Trophoblast cell (in vitro differentiated cells and primary cell): ENCODE data around the gene RGS3.
A peak's percentile ranks its signal among the peaks of the same experiment; 100 is the strongest.

Experiments
- DNase-seq, 2 donors: peaks; one replicate each; pipeline ENCODE4 v3.0.0-alpha.2; 2016
- H2AFZ ChIP-seq: 2 replicates; pipeline ENCODE4 v1.6.1; 2013; ENCODE audit warnings: low read length, moderate library complexity, mild to moderate bottlenecking; ENCODE audit not compliant: insufficient read depth, poor library complexity
- H2AK5ac ChIP-seq: 2 replicates; pipeline ENCODE4 v1.6.1; 2013; ENCODE audit warnings: mild to moderate bottlenecking, low read length
- H2BK120ac ChIP-seq: 2 replicates; pipeline ENCODE4 v1.6.1; 2013; ENCODE audit warnings: low read length, mild to moderate bottlenecking, moderate library complexity; ENCODE audit not compliant: insufficient read depth, poor library complexity
- H2BK12ac ChIP-seq: 2 replicates; pipeline ENCODE4 v1.6.1; 2013; ENCODE audit warnings: mild to moderate bottlenecking, low read length, moderate library complexity
- H2BK5ac ChIP-seq: 2 replicates; pipeline ENCODE4 v1.6.1; 2013; ENCODE audit warnings: low read length, low read depth, moderate library complexity, mild to moderate bottlenecking; ENCODE audit not compliant: poor library complexity
- H3K14ac ChIP-seq: 2 replicates; pipeline ENCODE4 v1.6.1; 2013; ENCODE audit warnings: mild to moderate bottlenecking, low read length
- H3K18ac ChIP-seq: 2 replicates; pipeline ENCODE4 v1.6.1; 2013; ENCODE audit warnings: mild to moderate bottlenecking, low read length
- H3K23ac ChIP-seq: 2 replicates; pipeline ENCODE4 v1.6.1; 2013; ENCODE audit warnings: low read length
- H3K27ac ChIP-seq: 2 replicates; pipeline ENCODE4 v1.5.1; 2013; ENCODE audit warnings: low read depth, mild to moderate bottlenecking, inconsistent platforms, low read length, moderate library complexity
- H3K27me3 ChIP-seq: 2 replicates; pipeline ENCODE4 v1.6.1; 2013; ENCODE audit warnings: inconsistent platforms, mild to moderate bottlenecking, low read length, moderate library complexity; ENCODE audit not compliant: insufficient read depth
- H3K36me3 ChIP-seq, 2 experiments: 1 replicate in 1 of 2; 2 replicates in 1 of 2; pipeline ENCODE4 v1.6.1; 2013; ENCODE audit warnings: low read length in 2 of 2, mild to moderate bottlenecking in 2 of 2, moderate library complexity in 1 of 2; ENCODE audit not compliant: insufficient read depth in 2 of 2, control insufficient read depth in 1 of 2
- H3K4ac ChIP-seq: 2 replicates; pipeline ENCODE4 v1.6.1; 2013; ENCODE audit warnings: low read depth, mild to moderate bottlenecking, low read length, moderate library complexity
- H3K4me1 ChIP-seq, 2 experiments: 1 replicate in 1 of 2; 2 replicates in 1 of 2; pipeline ENCODE4 v1.6.1; 2013; ENCODE audit warnings: low read length in 2 of 2, mild to moderate bottlenecking in 2 of 2, moderate library complexity in 1 of 2; ENCODE audit not compliant: insufficient read depth in 2 of 2, control insufficient read depth in 1 of 2
- H3K4me2 ChIP-seq: 2 replicates; pipeline ENCODE4 v1.6.1; 2013; ENCODE audit warnings: inconsistent platforms, mild to moderate bottlenecking, low read length, moderate library complexity
- H3K4me3 ChIP-seq: 2 replicates; pipeline ENCODE4 v1.5.1; 2013; ENCODE audit warnings: mild to moderate bottlenecking, low read depth, low read length, inconsistent platforms
- H3K79me1 ChIP-seq: one replicate; pipeline ENCODE4 v1.6.1; 2013; ENCODE audit warnings: low read length
- H3K79me2 ChIP-seq: 2 replicates; pipeline ENCODE4 v1.6.1; 2013; ENCODE audit warnings: low read length, mild to moderate bottlenecking; ENCODE audit not compliant: control insufficient read depth, insufficient read depth, poor library complexity
- H3K9ac ChIP-seq: 2 replicates; pipeline ENCODE4 v1.6.1; 2013; ENCODE audit warnings: mild to moderate bottlenecking, low read length
- H3K9me3 ChIP-seq: 2 replicates; pipeline ENCODE4 v1.6.1; 2013; ENCODE audit warnings: low read depth, mild to moderate bottlenecking, control low read depth, inconsistent platforms, low read length; ENCODE audit not compliant: insufficient read depth
- H4K12ac ChIP-seq: 2 replicates; pipeline ENCODE4 v1.6.1; 2013; ENCODE audit warnings: low read depth, mild to moderate bottlenecking, low read length, moderate library complexity
- H4K8ac ChIP-seq: 2 replicates; pipeline ENCODE4 v1.6.1; 2013; ENCODE audit warnings: low read depth, mild to moderate bottlenecking, low read length, moderate library complexity
- H4K91ac ChIP-seq: one replicate; pipeline ENCODE4 v1.6.1; 2013; ENCODE audit warnings: low read depth, mild to moderate bottlenecking, low read length, moderate library complexity
- WGBS: extraction: QIAGEN DNeasy Blood & Tissue Kit; methylation state at CpG from one replicate; pipeline ENCODE4 v1.1.7; 2013; ENCODE audit warnings: missing lambda C conversion rate; ENCODE audit not compliant: insufficient read length, insufficient coverage; ENCODE audit errors: extremely low coverage; 5-methylcytosine and 5-hydroxymethylcytosine counted together

The RGS3 gene

GRCh38 chr9:113538131-113538530, 74.6 kb downstream of the RGS3 start:
- Histone ChIP-seq H3K4me3 (no peak overlapping the region), H4K12ac (no peak overlapping the region), H3K27ac (no peak overlapping the region), H3K4me1 (peaks cover 23 to 26% of the 10 kb centered on the region in 2 experiments), H2AFZ (no peak overlapping the region), H3K36me3 (peaks cover 2 to 13% of the 10 kb centered on the region in 2 experiments), H3K9me3 (peaks cover 2% of the 10 kb centered on the region), H3K79me2 (peaks cover 4% of the 10 kb centered on the region), H4K8ac (no peak overlapping the region), H3K9ac (no peak overlapping the region), H2AK5ac (no peak overlapping the region), H3K4me2 (no peak overlapping the region), H2BK12ac (peak overlapping the region; percentile 2), H3K79me1 (peaks cover 26% of the 10 kb centered on the region), H3K27me3 (no peaks in the 10 kb centered on the region), H3K4ac (no peak overlapping the region), H3K14ac (no peak overlapping the region), H2BK5ac (no peak overlapping the region), H2BK120ac (no peak overlapping the region), H3K23ac (no peak overlapping the region), H3K18ac (no peak overlapping the region), H4K91ac (no peak overlapping the region)
- WGBS = no CpG with 5 or more reads among the region's 5 CpGs
- DNase-seq = no peak

GRCh38 chr9:113538701-113539430, 75.3 kb downstream of the RGS3 start:
- H3K4ac ChIP-seq = no peak overlapping the region
- peak overlapping the region; percentile 10 for H3K14ac ChIP-seq
- no peak overlapping the region for H3K23ac ChIP-seq
- peaks cover 2 to 13% of the 10 kb centered on the region in 2 experiments for H3K36me3 ChIP-seq
- H3K27ac ChIP-seq = no peak overlapping the region
- no peak overlapping the region for H2AFZ ChIP-seq
- peak in 1 of 2 donors; percentile 13 for DNase-seq
- no peaks in the 10 kb centered on the region for H3K27me3 ChIP-seq
- peaks cover 25% of the 10 kb centered on the region for H3K79me1 ChIP-seq
- no peak overlapping the region for H3K9ac ChIP-seq
- peak overlapping the region; percentile 8 for H2BK5ac ChIP-seq
- peak overlapping the region; percentile 15 for H4K91ac ChIP-seq
- no peak overlapping the region for H4K12ac ChIP-seq
- no peak overlapping the region for H3K4me3 ChIP-seq
- H2BK12ac ChIP-seq = peak overlapping the region; percentile 42
- H2AK5ac ChIP-seq = peak overlapping the region; percentile 45
- H3K18ac ChIP-seq = no peak overlapping the region
- H2BK120ac ChIP-seq = no peak overlapping the region
- no CpG with 5 or more reads among the region's 14 CpGs for whole genome bisulfite sequencing
- H3K9me3 ChIP-seq = peaks cover 2% of the 10 kb centered on the region
- no peak overlapping the region for H3K4me2 ChIP-seq
- peaks cover 23 to 26% of the 10 kb centered on the region in 2 experiments for H3K4me1 ChIP-seq
- H3K79me2 ChIP-seq = peaks cover 4% of the 10 kb centered on the region
- peak overlapping the region; percentile 7 for H4K8ac ChIP-seq

- no peak overlapping the region for H4K12ac ChIP-seq
- H3K4me1 ChIP-seq = peaks cover 23 to 26% of the 10 kb centered on the region in 2 experiments
- peaks cover 2 to 13% of the 10 kb centered on the region in 2 experiments for H3K36me3 ChIP-seq
- no peak overlapping the region for H3K4ac ChIP-seq
- no peak overlapping the region for H2BK5ac ChIP-seq
- no peak overlapping the region for H3K4me3 ChIP-seq
- H3K18ac ChIP-seq = no peak overlapping the region
- no peak overlapping the region for H4K8ac ChIP-seq
- H3K27me3 ChIP-seq = no peaks in the 10 kb centered on the region
- H3K4me2 ChIP-seq = no peak overlapping the region
- peaks cover 2% of the 10 kb centered on the region for H3K9me3 ChIP-seq
- H2BK120ac ChIP-seq = no peak overlapping the region
- H3K14ac ChIP-seq = no peak overlapping the region
- H2AFZ ChIP-seq = no peak overlapping the region
- H3K27ac ChIP-seq = no peak overlapping the region
- H3K79me2 ChIP-seq = peaks cover 4% of the 10 kb centered on the region
- peak overlapping the region; percentile 0 for H2AK5ac ChIP-seq
- H2BK12ac ChIP-seq = peak overlapping the region; percentile 2
- no peak overlapping the region for H3K23ac ChIP-seq
- H4K91ac ChIP-seq = peak overlapping the region; percentile 74
- no peak overlapping the region for H3K9ac ChIP-seq
- WGBS = no CpG with 5 or more reads among the region's 6 CpGs
- peaks cover 25% of the 10 kb centered on the region for H3K79me1 ChIP-seq
- no peak for DNase-seq
These were observed 76.9 kb downstream of the RGS3 start for GRCh38 chr9:113540466-113540865.

GRCh38 chr9:113541019-113541900, 77.7 kb downstream of the RGS3 start:
- Histone ChIP-seq H2AFZ (peak overlapping the region; percentile 19), H3K4me2 (no peak overlapping the region), H3K4me3 (no peak overlapping the region), H3K14ac (peak overlapping the region; percentile 29), H3K36me3 (peaks cover 2 to 13% of the 10 kb centered on the region in 2 experiments), H3K4me1 (peaks cover 16 to 20% of the 10 kb centered on the region in 2 experiments), H3K79me1 (peaks cover 18% of the 10 kb centered on the region), H4K8ac (peak overlapping the region; percentile 47), H2BK12ac (peak overlapping the region; percentile 29), H2BK5ac (no peak overlapping the region), H3K18ac (peak overlapping the region; percentile 23), H3K9me3 (peaks cover 2% of the 10 kb centered on the region), H3K27ac (peak overlapping the region; percentile 8), H2BK120ac (peak overlapping the region; percentile 10), H3K23ac (no peak overlapping the region), H4K91ac (peak overlapping the region; percentile 74), H3K79me2 (peaks cover 4% of the 10 kb centered on the region), H3K4ac (no peak overlapping the region), H3K27me3 (no peaks in the 10 kb centered on the region), H3K9ac (no peak overlapping the region), H2AK5ac (peak overlapping the region; percentile 43), H4K12ac (peak overlapping the region; percentile 28)
- no CpG with 5 or more reads among the region's 12 CpGs for whole genome bisulfite sequencing
- DNase-seq = peak in 1 of 2 donors; percentile 10
